ENCODE measurements around the gene C1QTNF12. TPM values are rescaled to one million over a fixed set of nuclear protein-coding genes. Genes with fewer than 3 reads are reported as not detected.
"Not testable (repeated sequence)": the region's sequence is repeated elsewhere in the genome, so short reads cannot be mapped to it uniquely, and the experiment has no call there.

C1QTNF12 gene
- total RNA-seq, 1 experiment from 2014 or later: 0.40 TPM

GRCh38 chr1:1259951-1260600 is 13.6 kb upstream of the C1QTNF12 start:
- no peak for DNase-seq (ENCODE audit: low read depth)

- DNase-seq (ENCODE audit: low read depth): no peak
Observed at GRCh38 chr1:1259540-1259939, 13.0 kb upstream of the C1QTNF12 start.

- no peak for DNase-seq (ENCODE audit: low read depth)
Observed at GRCh38 chr1:1259119-1259488, 12.6 kb upstream of the C1QTNF12 start.

GRCh38 chr1:1256956-1257871 is 10.7 kb upstream of the C1QTNF12 start:
- DNase-seq (ENCODE audit: low read depth): no peak

GRCh38 chr1:1255611-1256010 is 9.1 kb upstream of the C1QTNF12 start:
- no peak for DNase-seq (ENCODE audit: low read depth)

- no peak for DNase-seq (ENCODE audit: low read depth)
Observed at GRCh38 chr1:1255078-1255477, 8.6 kb upstream of the C1QTNF12 start.

- DNase-seq (ENCODE audit: low read depth): no peak
Observed at GRCh38 chr1:1254667-1254998, 8.1 kb upstream of the C1QTNF12 start.

- DNase-seq (ENCODE audit: low read depth): no peak
Observed at GRCh38 chr1:1253972-1254666, 7.6 kb upstream of the C1QTNF12 start.

GRCh38 chr1:1253314-1253713 is 6.8 kb upstream of the C1QTNF12 start:
- no peak for DNase-seq (ENCODE audit: low read depth)

GRCh38 chr1:1250786-1251284 is 4.3 kb upstream of the C1QTNF12 start:
- DNase-seq (ENCODE audit: low read depth): no peak

- not testable (repeated sequence) for DNase-seq (ENCODE audit: low read depth)
Observed at GRCh38 chr1:1248009-1248913, 1.7 kb upstream of the C1QTNF12 start.

GRCh38 chr1:1247341-1247913 is 905 bp upstream of the C1QTNF12 start:
- no peak for DNase-seq (ENCODE audit: low read depth)

GRCh38 chr1:1245817-1246576 is 525 bp downstream of the C1QTNF12 start:
- DNase-seq (ENCODE audit: low read depth): no peak

- no peak for DNase-seq (ENCODE audit: low read depth)
Observed at GRCh38 chr1:1245178-1245816, 1.2 kb downstream of the C1QTNF12 start.

- no peak for DNase-seq (ENCODE audit: low read depth)
Observed at GRCh38 chr1:1244192-1244811, 2.2 kb downstream of the C1QTNF12 start.

GRCh38 chr1:1243807-1244191 is 2.7 kb downstream of the C1QTNF12 start:
- no peak for DNase-seq (ENCODE audit: low read depth)

- no peak for DNase-seq (ENCODE audit: low read depth)
Observed at GRCh38 chr1:1243266-1243660, 3.3 kb downstream of the C1QTNF12 start.

- DNase-seq (ENCODE audit: low read depth): no peak
Observed at GRCh38 chr1:1242461-1243265, 3.9 kb downstream of the C1QTNF12 start.
